Type B pancreatic cell (in vitro differentiated cells): ENCODE data around the gene IRF3. TPM values are rescaled to one million over a fixed set of nuclear protein-coding genes. Genes with fewer than 3 reads are reported as not detected.
"Not testable (repeated sequence)": the region's sequence is repeated elsewhere in the genome, so short reads cannot be mapped to it uniquely, and the experiment has no call there.

ENCODE experiments used
- DNase-seq: peaks from one replicate; pipeline ENCODE4 v3.0.0; 2021; ENCODE audit warnings: mixed read lengths; ENCODE audit not compliant: unreplicated experiment; ENCODE audit errors: extremely low spot score
- H3K27ac Mint-ChIP-seq: 2 replicates; pipeline ENCODE4 v1.8.0; 2021; ENCODE audit warnings: mild to moderate bottlenecking, mixed read lengths
- H3K27me3 Mint-ChIP-seq: 2 replicates; pipeline ENCODE4 v1.8.0; 2021; ENCODE audit warnings: mixed read lengths
- H3K36me3 Mint-ChIP-seq: 2 replicates; pipeline ENCODE4 v1.8.0; 2021; ENCODE audit warnings: mixed read lengths
- H3K4me1 Mint-ChIP-seq: one replicate; pipeline ENCODE4 v1.8.0; 2021; ENCODE audit warnings: mixed read lengths; ENCODE audit not compliant: unreplicated experiment
- H3K4me3 Mint-ChIP-seq: 2 replicates; pipeline ENCODE4 v1.8.0; 2021; ENCODE audit warnings: mild to moderate bottlenecking, mixed read lengths
- H3K9me3 Mint-ChIP-seq: 2 replicates; pipeline ENCODE4 v1.8.0; 2021; ENCODE audit warnings: mixed read lengths
- total RNA-seq: library from RNA; stranded (reverse); gene quantifications from 2 replicates; pipeline ENCODE4 v1.2.1, GENCODE V29; 2021; ENCODE audit warnings: low replicate concordance
- TF ChIP-seq, protein P1 (sequence below): fragments of 200-600 bp; sonication (generic); conservative IDR thresholded peaks from 2 replicates; pipeline ENCODE4 v1.5.0; 2021; ENCODE audit warnings: antibody characterized with exemption, mild to moderate bottlenecking

The IRF3 gene
- total RNA-seq, 1 donor from 2014 or later = 81.4 TPM

DNA sequence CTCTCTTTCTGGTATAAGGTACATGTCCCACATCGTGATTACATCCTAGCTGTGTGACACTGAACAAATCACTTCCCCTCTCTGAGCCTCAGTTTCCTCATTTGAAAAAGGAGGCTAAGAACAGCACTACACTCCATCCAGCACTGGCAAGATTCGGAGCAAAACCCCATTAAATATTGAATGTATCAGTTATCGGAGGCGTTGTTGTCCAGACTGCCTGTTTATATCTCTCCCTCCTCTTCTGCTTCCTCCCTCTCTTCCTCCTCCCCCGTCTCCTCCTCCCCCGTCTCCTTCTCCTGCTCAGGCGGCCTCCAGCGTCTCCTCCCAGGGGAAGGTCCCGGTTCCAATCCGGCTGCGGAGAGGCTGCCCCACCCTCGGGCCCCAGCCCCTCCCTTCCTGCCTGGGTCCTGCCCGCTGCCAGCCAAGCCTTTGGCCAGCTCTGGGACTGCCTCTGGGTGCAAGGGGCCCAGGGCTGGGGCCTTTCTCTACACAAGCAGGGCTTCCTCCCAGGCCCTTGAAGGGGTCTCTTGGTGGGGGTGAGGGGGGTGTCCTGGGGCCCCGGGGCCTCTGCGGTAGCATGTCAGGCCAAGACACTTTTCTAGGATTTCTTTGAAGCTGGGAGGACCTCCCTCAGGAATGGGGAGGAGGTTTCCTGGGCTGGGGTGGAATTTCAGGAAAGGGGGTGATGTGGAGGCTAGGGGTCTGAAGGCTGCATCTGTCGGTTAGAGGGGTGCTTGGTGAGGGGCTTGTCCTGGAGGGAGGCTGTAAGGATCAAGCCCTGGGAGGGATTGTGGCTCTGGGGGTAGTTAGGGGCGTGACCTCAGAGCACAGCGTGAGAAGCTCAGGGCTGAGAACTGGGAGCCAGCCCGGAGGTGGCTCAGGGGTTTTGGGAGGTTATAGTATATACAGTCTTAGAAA, 27.6 kb downstream of the IRF3 start:
- H3K9me3 Mint-ChIP-seq = no peaks in the 10 kb centered on the region
- DNase-seq = no peak

DNA sequence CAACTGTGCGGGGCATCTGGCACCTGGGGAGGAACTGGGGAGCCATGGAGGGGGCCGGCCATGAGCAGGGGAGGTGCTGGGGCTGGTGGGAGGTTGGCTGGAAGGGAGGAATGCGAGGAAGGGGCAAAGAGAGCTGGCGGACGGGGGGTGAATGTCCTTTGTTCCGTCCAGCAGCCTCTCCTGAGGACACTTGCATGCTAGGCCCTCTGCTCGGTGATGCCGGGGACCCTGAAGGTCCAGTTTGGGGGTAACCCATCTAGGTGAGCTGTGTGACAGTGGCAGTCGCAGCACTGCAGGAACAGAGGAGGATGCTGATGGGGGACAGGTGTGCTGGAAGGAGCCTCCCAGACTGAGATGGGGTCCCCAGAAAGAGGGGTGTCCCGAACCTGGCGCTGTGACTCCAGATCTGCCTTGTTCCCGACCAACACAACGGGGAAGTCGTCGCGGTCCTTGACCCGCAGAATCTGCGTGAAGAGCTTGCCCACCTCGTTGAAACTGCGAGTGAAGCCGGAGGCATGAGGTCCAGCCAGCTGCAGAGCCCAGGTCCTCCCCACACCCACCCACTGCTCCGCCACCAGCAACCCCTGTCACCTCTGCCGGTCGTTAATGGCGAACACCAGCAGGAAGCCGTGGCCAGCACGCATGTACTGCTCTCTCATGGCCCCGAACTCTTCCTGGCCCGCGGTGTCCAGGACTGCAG, 29.3 kb downstream of the IRF3 start:
- TF ChIP-seq, protein P1, sequence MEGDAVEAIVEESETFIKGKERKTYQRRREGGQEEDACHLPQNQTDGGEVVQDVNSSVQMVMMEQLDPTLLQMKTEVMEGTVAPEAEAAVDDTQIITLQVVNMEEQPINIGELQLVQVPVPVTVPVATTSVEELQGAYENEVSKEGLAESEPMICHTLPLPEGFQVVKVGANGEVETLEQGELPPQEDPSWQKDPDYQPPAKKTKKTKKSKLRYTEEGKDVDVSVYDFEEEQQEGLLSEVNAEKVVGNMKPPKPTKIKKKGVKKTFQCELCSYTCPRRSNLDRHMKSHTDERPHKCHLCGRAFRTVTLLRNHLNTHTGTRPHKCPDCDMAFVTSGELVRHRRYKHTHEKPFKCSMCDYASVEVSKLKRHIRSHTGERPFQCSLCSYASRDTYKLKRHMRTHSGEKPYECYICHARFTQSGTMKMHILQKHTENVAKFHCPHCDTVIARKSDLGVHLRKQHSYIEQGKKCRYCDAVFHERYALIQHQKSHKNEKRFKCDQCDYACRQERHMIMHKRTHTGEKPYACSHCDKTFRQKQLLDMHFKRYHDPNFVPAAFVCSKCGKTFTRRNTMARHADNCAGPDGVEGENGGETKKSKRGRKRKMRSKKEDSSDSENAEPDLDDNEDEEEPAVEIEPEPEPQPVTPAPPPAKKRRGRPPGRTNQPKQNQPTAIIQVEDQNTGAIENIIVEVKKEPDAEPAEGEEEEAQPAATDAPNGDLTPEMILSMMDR = no peak
- no peaks in the 10 kb centered on the region for H3K36me3 Mint-ChIP-seq
- DNase-seq = no peak

More for the DNA sequence above, 27.6 kb downstream of the IRF3 start:
- Mint-ChIP-seq H3K36me3 (no peaks in the 10 kb centered on the region), H3K27me3 (no peaks in the 10 kb centered on the region), H3K4me1 (peaks cover 49% of the 10 kb centered on the region), H3K27ac (peak overlapping the region; percentile 100), H3K4me3 (peak overlapping the region; percentile 84)
- TF ChIP-seq, protein P1 = no peak

DNA sequence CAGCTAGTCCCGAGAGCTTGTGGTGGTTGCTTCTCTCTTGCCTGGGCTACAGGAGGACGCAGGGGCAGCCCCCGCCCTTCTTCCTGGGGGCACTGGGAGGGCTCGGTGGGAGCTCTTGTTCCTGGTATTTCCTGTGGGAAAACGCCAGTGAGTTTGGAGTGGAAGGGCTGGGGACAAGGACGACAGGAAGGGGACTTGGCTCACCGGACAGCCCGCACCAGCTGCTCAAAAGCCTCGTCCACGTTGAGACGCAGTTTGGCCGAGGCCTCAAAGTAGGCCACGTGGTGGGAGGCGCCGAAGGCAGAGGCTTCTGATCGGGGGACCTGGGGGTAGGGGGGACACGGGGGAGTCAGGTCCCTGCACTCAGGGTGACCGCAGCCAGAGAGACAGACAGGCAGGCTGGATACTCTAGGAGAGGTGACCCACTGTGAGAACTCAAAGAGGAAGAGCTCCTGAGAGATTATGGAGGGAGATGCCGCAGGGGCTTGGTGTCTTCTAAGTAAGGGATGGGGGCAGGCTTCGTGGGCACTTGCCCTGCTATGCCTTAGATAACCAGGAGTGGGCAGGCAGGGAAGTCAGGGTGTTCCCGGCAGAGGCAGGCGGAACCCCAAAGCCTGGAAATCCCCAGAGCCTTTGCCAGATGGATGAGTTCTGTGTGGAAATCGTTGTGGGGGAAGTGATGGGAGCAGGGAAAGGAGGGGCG, 30.0 kb downstream of the IRF3 start:
- H3K4me3 Mint-ChIP-seq = peak overlapping the region; percentile 41

More for the DNA sequence above, 29.3 kb downstream of the IRF3 start:
- H3K27me3 Mint-ChIP-seq = no peaks in the 10 kb centered on the region
- H3K27ac Mint-ChIP-seq = no peak overlapping the region
- H3K4me3 Mint-ChIP-seq = peak overlapping the region; percentile 14
- no peaks in the 10 kb centered on the region for H3K9me3 Mint-ChIP-seq
- H3K4me1 Mint-ChIP-seq = peaks cover 38% of the 10 kb centered on the region

DNA sequence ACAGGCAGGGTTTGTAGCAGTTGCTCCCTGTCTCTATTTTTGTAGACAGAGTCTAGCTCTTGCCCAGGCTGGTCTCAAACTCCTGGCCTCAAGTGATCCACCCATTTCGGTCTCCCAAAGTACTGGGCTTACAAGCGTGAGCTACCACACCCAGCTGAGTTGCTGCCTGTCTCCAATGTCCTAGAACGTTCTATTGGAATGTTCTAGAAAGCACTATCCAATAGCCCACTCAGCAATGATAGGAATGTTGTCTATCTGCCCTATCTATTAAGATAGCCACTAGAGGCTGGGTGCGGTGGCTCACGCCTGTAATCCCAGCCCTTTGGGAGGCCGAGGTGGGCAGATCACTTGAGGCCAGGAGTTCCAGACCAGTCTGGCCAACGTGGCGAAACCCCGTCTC, 32.4 kb downstream of the IRF3 start:
- not testable (repeated sequence) for H3K9me3 Mint-ChIP-seq, H3K36me3 Mint-ChIP-seq, DNase-seq, H3K4me3 Mint-ChIP-seq, H3K27me3 Mint-ChIP-seq
- peak overlapping the region; percentile 43 for H3K27ac Mint-ChIP-seq
- H3K4me1 Mint-ChIP-seq = peaks cover 23% of the 10 kb centered on the region

More for the DNA sequence above, 30.0 kb downstream of the IRF3 start:
- Mint-ChIP-seq H3K4me1 (peaks cover 39% of the 10 kb centered on the region), H3K9me3 (no peaks in the 10 kb centered on the region), H3K27ac (peak overlapping the region; percentile 31), H3K27me3 (no peaks in the 10 kb centered on the region), H3K36me3 (no peaks in the 10 kb centered on the region)
- DNase-seq = no peak
- TF ChIP-seq, protein P1 = peak; percentile 17

DNA sequence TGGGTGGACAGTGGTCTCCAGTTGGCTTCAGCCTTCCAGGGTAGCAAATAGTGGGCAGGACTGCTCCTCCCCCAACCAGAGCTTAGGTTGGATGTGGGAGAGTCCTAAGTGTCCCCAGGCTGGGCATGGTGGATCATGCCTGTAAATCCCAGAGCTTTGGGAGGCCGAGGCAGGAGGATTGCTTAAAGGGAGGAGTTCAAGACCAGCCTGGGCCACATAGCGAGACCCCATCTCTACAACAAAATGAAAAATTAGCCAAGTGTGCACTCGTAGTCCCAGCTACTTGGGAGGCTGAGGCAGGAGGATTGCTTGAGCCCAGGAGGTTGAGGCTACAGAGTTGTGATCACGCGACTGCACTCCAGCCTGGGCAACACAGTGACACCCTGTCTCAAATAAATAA, 33.1 kb downstream of the IRF3 start:
- Mint-ChIP-seq H3K9me3 (no peaks in the 10 kb centered on the region), H3K4me3 (no peak overlapping the region), H3K4me1 (peaks cover 18% of the 10 kb centered on the region), H3K27me3 (no peaks in the 10 kb centered on the region), H3K27ac (no peak overlapping the region), H3K36me3 (no peaks in the 10 kb centered on the region)
- TF ChIP-seq, protein P1 = no peak
- DNase-seq = no peak
